ENCODE data around the gene AMPD3.

Gene AMPD3

DNA sequence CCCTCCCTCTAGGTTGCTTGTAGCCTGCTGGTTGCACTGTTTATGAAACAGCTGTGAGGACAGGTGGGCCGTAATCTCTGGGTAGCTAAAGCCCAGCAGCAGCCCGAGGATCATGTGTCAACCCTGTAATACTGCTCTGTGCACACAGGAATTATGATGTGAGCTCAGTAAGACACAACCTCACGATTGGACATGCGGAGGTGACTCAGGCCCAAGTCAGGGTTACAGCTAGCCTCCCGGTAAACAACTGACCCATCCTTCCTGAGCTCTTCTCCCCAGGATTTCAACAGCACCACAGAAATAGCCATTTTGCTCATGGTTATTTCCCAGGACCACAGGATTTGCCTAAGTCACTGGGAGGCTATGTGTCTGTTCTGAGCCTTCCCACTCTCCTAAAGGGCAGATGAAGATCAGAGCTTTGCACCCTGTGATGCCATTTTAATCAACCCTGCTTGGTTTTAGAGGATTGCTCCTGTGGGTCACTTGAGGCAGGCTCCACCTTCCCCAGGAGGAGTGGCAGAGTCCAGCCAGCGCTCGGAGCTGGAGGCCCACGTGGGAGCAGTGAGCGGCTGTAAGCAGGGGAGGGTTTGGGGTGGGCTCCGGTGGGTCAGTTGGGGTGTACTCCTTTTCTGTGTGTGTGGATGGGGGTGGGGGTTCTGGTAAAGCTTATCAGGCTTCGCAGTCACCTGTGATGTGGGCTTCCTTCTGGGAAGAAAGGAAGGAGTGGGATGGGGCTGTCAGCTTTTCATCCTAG lies at the start of gene AMPD3:
AMPD3 (plus strand) TSS at position 387 of the 754 bp plus-strand sequence. CDS start 6,256 bp downstream, outside the sequence.
- in situ Hi-C loops (cut with MboI; ENCODE audit: low sequenced_read_pairs): no loop called here

DNA sequence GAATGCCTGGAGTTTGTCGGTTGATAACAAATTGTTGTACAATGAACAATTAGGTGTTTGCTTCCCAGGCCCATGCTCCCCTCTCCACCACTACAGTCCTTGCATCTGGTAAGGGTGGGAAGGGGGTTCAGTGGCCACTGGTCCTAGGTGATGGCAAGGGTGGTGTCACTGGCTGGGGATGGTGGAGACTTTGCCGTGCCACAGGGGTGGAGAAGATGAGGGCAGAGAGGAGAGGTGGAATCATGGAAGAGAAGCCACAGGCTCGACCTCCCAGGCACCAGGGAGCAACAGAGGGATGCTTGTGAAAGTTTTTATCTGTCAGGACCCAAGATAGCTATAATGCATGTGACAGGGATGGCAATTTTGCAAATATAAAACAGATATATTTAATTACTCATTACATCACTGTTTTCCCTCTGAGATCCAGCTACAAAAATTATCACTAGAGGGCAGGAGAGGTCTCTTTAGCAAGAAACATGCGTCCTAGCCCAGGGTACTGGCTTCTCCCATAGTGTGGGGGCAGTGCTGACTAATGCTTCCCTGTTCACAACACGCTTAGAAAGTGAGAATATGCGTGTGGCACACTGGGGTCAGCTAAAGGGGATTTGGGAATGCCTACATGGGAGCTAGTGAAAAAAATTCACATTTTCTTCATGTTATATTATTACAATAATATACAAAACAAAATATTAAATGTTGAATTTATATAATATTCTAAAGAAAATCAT lies 49.0 kb upstream of the AMPD3 start:
- in situ Hi-C loops (cut with MboI; ENCODE audit: low sequenced_read_pairs): loop anchor here (25.0 kb wide), 2 partner anchors 106 to 331 kb away; no protein-coding TSS in a partner anchor

DNA sequence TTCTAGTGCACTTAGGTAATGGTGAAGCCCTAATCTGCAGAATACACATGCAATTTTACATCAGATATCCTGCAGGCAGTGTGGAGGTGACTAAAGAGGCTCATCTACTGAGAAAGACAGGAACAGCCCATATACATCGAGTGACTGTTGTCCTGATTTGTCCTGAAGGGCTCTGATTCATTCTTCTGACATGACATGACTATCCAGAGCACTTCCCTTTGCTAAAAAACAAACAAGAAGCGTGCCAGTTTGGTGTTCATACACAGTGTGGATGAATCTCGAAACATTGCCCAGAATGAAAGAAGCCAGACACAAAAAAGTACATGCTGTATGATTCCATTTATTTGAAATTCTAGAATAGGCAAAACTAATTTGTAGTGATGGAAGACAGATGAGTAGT lies 48.0 kb upstream of the AMPD3 start:
- in situ Hi-C loops (cut with MboI; ENCODE audit: low sequenced_read_pairs): loop anchor here (25.0 kb wide), 2 partner anchors 105 to 330 kb away; no protein-coding TSS in a partner anchor

DNA sequence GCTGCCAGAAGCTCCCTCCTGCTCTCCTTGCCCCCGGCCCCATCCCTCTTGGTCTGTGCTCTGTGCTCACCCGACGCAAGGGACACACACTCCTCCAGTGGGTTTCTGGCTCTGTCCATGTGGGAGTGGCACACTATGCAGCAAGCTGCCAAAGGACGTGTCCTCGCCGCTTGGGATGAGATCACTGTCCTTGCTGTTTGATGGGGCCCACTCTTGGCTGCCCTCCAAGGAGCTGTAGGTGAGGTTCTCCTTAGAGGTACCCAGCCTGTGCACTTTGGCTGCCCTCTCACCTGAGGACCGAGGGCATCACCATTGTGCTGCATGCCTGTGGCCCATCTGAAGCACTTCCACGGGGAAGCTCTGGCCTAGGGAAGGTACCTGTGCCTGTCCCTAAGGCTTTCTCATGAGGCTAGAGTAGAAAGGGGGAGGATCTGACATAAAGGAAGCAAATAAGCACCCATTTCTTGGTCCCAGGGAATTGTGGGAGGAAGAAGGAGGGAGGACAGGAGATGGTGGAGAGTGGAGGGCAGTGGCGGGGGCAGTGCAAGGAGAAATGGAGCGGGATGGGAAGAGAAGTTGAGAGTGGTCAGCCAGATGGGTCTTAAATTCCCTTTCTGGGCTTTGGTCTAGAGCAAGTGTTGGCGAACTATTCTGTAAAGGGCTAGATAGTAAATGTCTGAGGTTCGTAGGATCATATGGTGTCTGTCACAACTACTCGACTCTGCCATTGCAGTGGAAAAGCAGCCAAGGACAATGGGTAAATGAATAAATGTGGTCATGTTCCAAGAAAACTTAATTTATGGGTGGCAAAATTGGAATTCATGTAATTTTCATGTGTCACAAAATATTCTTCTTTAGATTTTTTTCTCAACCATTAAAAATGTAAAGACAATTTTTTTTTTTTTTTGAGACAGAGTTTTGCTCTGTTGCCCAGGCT lies 47.0 kb upstream of the AMPD3 start:
- in situ Hi-C loops (cut with MboI; ENCODE audit: low sequenced_read_pairs): loop anchor here (25.0 kb wide), 2 partner anchors 104 to 329 kb away; no protein-coding TSS in a partner anchor

DNA sequence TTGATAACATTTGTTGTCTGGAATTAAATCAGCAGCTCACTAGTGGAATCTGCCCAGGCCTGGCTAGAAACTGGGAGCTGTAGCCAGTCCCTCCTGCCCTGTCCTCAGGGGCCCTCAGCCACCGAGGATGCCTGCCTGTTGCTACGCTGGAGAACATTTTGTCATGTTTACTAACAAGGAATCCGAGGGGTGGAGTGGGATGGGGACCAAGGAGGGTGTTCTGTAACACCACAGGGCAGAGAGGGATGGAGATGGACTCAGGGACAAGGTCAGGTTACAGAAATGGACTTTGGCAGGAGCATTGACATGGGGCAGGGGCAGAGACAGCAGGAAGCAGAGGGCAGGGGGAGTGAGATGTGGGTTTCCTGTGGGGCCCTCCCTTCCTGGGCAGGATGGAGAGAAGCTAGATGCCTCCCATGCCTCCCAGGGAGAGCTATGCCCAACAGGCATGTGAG lies 45.8 kb upstream of the AMPD3 start:
- in situ Hi-C loops (cut with MboI; ENCODE audit: low sequenced_read_pairs): loop anchor here (25.0 kb wide), 2 partner anchors 103 to 328 kb away; no protein-coding TSS in a partner anchor

DNA sequence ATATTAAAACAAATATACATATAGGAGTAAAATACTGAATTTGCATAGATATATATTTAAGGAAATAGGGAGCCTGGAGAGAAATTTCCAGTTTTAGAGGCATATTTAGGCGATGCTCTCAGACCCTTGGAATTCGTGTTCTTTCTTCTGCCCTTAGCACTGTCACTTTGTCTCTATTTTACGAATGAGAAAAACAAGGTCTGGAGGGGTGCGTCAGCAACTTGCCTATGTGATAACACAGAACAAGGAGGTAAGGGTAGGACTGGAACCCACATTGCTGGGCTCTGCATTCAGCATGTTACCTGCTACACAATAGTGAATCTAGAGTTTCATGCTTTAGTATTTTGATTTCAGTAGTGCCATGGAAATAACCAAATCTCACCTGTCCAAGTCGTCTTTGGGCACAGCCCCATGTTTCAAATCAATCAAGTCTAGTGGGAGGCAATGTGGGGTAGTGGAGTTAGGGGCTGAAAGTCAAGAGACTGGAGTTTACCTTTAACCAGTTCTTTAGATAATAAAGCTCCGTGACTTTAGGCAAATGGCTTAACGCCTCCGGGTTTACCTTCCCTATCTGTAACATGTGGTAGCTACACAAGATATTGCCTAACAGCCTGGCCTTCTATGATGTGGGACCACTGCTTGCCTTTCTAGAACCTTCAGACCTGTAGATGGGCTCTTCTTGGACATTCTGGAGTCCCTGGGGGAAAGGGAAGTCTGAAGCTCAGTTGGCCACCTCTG lies 44.8 kb upstream of the AMPD3 start:
- in situ Hi-C loops (cut with MboI; ENCODE audit: low sequenced_read_pairs): loop anchor here (25.0 kb wide), 2 partner anchors 102 to 327 kb away; no protein-coding TSS in a partner anchor

DNA sequence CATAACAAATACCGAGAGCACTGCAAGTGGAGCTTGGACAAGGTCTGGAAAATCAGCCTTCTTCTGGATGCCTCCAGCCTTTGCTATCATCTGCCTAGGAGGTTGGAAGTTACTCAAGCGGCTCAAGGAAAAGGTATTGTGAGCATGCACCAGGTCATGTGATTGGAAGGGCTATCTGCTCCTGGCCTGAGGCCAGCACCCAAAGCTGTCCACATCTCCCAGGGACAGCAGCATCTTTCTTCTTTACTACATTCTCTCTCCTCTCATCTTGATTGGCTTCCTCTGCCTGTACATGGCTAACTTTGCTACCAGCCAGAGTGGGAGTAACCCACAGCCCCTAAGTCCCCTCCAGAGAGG lies 44.2 kb upstream of the AMPD3 start:
- in situ Hi-C loops (cut with MboI; ENCODE audit: low sequenced_read_pairs): loop anchor here (25.0 kb wide), 2 partner anchors 101 to 326 kb away; no protein-coding TSS in a partner anchor

DNA sequence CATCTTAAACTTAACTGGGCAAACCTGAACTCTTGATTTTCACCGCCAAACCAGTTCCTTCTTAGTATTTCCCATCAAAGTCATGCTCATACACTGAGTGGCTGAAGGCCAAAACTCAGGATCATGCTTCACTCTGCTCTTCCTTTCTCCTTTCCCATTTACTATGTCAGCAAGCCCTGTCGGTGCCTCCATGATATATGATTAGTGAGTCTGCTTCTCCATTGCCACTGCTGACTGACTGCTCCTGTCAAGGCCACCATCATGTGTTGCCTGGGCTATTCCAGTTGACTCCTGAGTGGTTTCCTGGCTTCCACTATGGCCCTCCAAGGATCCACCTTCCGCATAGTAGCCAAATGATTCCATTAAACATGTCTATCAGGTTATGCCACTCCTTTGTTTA lies 42.8 kb upstream of the AMPD3 start:
- in situ Hi-C loops (cut with MboI; ENCODE audit: low sequenced_read_pairs): loop anchor here (25.0 kb wide), 2 partner anchors 100 to 325 kb away; no protein-coding TSS in a partner anchor

DNA sequence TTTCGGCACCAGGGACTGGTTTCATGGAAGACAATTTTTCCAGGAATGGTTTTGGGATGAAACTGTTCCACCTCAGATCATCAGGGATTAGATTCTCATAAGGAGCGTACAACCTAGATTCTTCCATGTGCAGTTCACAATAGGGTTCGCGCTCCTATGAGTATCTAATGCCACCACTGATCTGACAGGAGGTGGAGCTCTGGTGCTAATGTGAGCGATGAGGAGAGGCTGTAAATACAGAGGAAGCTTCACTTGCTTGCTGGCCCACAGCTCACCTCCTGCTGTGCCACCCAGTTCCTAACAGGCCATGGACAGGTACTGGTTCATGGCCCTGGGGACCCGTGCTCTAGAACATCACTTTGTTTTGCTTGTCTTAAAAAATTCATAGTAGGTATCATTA lies 41.8 kb upstream of the AMPD3 start:
- in situ Hi-C loops (cut with MboI; ENCODE audit: low sequenced_read_pairs): loop anchor here (25.0 kb wide), 2 partner anchors 99 to 324 kb away; no protein-coding TSS in a partner anchor

DNA sequence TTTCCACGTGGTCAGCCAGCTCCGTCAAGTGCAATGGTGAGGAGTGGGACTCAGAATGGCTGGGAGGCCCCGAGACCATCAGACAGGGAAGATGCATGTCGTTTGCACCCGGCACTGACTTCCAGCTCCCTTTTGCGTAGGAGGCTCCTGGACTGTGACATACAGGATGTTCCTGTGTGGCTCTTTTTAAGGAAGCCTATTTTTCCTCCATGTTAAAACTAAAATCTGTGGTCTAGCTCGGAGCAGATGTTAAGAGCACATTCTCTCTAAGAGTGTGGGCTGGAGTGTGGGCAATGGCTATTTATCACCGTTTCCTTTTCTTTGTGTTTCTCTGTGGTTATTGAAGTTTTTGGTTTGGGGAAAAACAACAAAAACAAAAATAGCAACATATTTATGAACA lies 40.9 kb upstream of the AMPD3 start:
- in situ Hi-C loops (cut with MboI; ENCODE audit: low sequenced_read_pairs): loop anchor here (25.0 kb wide), 2 partner anchors 98 to 323 kb away; no protein-coding TSS in a partner anchor

DNA sequence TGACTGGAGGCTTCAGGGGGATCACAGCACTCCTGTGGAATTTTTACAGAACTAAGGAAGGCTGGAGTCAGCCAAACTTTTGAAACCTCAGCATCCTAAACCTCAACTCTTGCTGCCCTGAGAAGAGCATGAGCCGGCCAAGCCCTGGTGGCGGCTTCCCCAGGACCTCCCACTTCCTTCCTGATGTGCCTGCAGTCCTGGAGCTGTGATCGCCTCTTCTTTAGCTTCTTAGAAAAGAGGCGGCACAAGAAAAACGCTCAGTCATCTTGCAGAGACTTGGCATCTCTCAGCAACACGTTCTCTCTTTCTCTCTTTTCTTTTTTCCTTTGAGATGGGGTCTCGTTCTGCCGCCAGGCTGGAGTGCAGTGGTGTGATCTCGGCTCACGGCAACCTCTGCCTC lies 40.4 kb upstream of the AMPD3 start:
- in situ Hi-C loops (cut with MboI; ENCODE audit: low sequenced_read_pairs): loop anchor here (25.0 kb wide), 2 partner anchors 98 to 323 kb away; no protein-coding TSS in a partner anchor

DNA sequence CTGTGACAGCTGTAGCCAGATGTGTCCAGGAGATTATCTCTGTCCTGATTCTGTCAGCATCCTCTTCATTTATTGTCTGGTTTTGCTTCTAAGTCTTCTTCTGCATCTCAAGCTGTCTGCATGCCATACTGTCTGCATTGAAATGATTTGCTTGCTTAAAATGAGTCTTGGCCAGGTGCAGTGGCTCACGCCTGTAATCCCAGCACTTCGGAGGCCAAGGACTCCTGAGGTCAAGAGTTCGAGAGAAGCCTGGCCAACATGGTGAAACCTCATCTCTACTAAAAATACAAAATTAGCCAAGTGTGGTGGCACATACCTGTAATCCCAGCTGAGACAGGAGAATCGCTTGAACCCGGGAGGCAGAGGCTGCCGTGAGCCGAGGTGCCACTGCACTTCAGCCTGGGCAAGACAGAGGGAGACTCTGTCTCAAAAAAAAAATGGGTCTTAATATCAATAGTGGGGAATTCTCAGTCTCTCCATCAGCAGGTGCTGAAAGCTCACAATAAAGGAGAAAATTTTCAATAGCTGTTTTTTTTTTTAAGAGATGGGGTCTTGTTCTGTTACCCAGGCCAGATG lies 39.2 kb upstream of the AMPD3 start:
- in situ Hi-C loops (cut with MboI; ENCODE audit: low sequenced_read_pairs): loop anchor here (25.0 kb wide), 2 partner anchors 96 to 321 kb away; no protein-coding TSS in a partner anchor

DNA sequence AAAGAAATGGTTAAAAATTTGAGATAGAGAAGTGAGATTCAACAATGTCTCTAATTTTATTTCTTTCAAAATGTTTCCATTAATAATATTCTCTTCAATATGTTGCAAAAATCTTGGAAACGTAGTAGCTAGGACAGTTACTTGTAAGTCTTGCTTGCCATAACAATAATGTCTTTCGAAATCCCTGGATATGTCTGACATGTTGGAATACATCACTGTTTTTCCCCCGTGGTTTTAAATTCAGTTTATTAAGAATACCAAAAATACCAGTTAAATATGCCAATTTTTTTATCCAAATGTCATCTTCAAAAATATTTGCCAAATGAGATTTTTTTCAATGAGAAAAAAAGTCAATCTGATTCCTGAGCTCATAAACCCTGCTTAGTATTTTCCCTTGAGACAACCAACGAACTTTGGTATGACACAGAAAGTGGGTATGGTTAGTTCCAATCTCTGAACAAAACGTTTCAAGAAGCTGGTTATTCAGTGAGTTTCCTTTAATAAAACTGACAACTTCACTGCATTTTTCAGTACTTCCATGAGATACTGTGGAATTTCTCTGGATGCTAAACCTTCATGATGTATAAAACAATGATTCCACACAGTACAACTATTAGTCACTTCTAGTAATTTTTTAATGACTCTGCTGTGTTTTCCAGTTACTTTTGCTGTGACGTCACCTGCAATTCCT lies 36.7 kb upstream of the AMPD3 start:
- in situ Hi-C loops (cut with MboI; ENCODE audit: low sequenced_read_pairs): loop anchor here (25.0 kb wide), 2 partner anchors 94 to 319 kb away; no protein-coding TSS in a partner anchor

DNA sequence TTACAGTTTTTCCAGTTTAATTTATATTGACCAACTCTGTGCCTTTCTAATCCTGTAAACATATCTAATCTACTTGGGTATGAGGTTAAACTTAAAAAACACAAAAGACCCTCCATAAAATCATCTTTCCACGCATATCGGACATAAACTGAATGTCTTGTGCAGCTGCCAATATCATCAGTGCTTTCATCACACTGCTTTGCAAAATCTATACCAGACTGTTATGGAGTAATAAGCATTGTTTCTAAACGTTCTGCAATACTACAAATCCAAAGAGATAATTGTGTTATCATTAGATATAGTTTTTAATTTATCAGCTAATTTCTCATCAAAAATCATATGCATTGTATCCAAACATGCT lies 36.1 kb upstream of the AMPD3 start:
- in situ Hi-C loops (cut with MboI; ENCODE audit: low sequenced_read_pairs): loop anchor here (25.0 kb wide), 2 partner anchors 93 to 318 kb away; no protein-coding TSS in a partner anchor

DNA sequence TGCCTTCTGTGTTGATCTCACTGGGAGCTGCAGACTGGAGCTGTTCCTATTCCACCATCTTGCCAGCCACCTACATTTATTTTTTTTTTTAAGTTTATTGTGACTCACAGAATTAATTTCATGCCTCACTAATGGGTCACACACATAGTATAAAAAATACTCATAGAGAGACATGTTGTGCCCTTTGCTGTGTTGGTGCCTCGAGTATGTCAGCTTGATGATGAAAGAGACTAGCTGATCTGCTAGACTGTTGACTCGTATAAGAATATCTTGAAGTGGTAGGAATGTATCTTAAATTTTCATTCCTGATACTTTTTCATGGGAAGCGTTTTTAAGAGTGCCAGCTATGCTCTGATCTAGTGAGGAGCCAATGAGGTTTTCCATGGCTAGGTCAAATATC lies 28.6 kb upstream of the AMPD3 start:
- in situ Hi-C loops (cut with MboI; ENCODE audit: low sequenced_read_pairs): no loop called here

DNA sequence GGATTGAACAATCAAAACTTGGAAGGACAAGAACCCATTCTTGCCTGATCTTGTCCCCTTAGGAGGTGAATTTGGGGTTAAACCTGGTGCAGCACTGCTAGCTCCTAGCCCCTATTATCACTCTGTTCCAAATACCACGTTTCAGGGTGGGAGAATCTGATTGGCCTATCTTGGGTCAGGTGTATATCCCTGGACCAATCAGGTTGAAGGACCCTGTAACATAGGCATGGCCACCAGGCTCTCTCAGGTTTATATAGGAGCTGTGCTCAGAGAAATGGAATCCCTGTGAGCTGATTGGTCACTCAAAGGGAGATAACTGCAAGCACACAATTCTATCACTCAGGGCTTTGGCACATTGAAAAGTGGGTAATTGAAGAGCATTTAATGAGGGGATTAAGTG lies 26.6 kb upstream of the AMPD3 start:
- in situ Hi-C loops (cut with MboI; ENCODE audit: low sequenced_read_pairs): no loop called here

DNA sequence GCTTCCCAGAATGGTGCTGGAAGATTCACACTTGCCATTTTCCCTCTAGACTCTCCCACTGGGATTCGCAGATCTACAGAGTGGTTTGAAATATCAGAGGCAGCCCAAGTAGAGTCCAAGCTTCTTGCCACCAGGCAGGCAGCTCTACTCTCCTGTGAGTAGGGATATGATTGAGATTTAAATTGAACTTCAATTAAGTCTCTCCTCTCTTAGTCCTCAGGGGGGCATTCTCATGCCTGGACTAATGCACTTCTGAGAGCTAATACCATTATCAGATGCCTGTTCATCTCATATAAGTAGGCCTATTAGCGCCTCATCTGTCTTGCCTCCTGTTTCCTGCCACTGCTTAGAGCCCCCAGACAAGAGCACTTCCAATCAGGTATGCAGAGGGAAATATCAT lies 25.5 kb upstream of the AMPD3 start:
- in situ Hi-C loops (cut with MboI; ENCODE audit: low sequenced_read_pairs): no loop called here

DNA sequence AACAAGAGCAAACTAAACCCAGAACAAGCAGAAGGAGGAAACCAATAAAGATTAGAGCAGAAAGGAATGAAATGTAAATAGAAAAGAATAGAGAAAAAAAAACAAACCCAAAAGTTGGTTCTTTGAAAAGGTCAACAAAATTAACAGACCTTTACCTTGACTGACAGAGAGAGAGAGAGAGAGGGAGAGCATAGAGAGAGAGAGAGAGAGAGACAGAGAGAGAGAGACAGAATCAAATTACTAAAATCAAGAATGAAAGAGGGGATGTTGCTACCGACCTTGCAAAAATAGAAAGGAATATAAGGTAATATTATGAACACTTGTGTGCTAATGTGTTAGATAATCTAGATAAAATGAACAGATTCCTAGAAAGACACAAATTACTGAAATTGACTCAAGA lies 22.6 kb upstream of the AMPD3 start:
- in situ Hi-C loops (cut with MboI; ENCODE audit: low sequenced_read_pairs): no loop called here

DNA sequence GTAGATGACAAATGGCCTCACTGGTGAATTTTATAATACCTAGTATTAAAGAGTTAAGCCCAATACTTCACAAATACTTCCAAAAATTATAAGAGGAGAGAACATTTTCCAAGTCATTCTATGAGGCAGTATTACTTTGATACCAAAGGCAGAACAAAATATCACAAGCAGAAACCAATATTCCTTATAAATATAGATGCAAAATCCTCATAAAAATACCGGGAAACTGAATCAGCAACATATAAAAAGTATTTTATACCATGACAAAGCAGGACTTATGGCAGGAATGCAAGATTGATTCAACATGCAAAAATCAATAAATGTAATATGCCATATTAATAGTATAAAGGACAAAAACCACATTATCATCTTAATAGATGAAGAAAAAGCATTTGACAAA lies 22.1 kb upstream of the AMPD3 start:
- in situ Hi-C loops (cut with MboI; ENCODE audit: low sequenced_read_pairs): no loop called here
